ENCODE data around the gene ARHGAP42.

The ARHGAP42 gene

DNA sequence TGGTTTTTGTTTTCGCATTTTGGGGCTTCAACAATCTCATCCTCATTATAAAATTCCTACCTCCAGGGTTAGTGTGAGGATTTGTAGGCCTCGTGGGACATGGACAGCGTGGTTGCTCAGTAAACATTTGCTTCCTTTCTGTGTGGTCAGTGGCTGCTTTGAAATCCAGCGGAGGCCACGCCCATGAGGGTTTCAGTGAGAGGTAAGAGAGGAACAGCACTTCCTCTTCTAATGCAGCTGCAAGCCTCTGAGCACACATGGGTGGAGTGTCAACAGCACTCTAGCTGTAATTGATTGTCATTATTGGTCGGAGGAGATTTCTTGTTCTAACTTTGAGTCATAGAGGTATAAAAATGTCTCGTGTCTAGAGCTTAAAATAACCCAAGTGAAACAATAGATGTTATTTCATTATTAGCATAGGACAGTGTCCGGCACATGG, 6.0 kb upstream of the ARHGAP42 start:
- DNase-seq (ENCODE audit: low read depth in 2 of 2), result no peak

DNA sequence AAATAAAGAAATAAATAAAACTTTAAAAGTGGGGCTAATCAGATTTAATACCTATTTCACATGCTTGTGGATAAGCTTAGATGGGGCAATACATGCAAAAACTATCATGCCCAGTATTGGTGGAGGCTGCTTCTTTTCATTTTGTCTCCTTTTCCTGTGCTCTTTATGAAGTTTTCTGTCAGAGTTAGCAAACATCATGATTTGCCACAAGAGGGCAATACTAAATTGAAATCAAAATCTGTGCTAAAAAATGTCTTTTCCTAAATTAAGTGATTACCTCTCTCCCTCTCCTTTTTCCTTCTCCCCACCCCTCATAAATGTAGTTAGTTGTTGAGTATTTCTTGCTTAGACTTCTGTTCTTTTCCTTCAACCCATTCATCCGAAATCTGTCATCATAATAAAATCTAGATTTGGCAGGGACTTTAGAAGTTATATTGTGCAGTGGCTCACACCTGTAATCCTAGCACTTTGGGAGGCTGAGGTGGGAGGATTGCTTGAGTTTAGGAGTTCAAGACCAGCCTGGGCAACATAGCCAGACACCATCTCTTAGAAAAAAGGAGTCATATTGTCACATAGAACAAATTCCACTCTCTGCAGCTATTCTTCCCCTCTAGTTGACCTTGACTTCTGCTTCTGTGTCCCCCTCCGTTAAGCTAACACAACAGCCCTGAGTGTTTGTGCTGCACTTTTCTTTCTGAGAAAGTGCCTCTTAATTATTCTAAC, 4.7 kb upstream of the ARHGAP42 start:
- no peak for DNase-seq (ENCODE audit: low read depth in 2 of 2)

GRCh38 chr11:100683126-100683525, 4.0 kb upstream of the ARHGAP42 start:
- no peak for DNase-seq (ENCODE audit: low read depth in 2 of 2)

GRCh38 chr11:100684101-100685065, 2.7 kb upstream of the ARHGAP42 start:
- no peak for DNase-seq (ENCODE audit: low read depth in 2 of 2)

DNA sequence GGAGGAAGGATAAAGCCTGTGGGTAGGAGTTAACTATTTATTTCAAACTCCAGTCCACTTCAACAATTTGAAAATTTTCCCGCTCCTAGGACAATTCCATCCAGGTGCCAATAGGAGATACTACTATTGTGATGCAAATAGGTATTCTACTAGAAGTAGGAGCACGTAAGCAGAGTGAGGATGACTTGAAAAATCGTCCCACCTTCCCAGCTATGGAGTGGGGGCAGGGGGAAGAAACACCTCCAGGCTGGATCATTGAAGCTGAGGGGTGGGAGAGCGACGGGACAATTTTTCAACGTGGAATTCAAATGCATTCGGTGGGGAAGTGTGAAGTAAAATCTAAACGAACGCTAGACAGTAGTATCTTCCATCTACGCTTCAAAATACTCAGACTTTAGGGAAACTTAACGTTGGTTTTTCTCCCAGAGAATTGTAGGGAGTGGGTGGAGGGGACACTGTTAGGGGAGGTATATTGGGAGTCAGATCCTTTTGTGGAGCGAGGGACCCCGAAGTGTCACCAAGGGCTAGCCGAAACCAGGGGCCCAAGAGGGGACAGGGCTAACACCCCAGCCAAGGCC, 523 bp upstream of the ARHGAP42 start:
- no peak for DNase-seq (ENCODE audit: low read depth in 2 of 2)

GRCh38 chr11:100687630-100688395, 725 bp downstream of the ARHGAP42 start:
- no peak for DNase-seq (ENCODE audit: low read depth in 2 of 2)

GRCh38 chr11:100689141-100689540, 2.1 kb downstream of the ARHGAP42 start:
- DNase-seq (ENCODE audit: low read depth in 2 of 2), result no peak

DNA sequence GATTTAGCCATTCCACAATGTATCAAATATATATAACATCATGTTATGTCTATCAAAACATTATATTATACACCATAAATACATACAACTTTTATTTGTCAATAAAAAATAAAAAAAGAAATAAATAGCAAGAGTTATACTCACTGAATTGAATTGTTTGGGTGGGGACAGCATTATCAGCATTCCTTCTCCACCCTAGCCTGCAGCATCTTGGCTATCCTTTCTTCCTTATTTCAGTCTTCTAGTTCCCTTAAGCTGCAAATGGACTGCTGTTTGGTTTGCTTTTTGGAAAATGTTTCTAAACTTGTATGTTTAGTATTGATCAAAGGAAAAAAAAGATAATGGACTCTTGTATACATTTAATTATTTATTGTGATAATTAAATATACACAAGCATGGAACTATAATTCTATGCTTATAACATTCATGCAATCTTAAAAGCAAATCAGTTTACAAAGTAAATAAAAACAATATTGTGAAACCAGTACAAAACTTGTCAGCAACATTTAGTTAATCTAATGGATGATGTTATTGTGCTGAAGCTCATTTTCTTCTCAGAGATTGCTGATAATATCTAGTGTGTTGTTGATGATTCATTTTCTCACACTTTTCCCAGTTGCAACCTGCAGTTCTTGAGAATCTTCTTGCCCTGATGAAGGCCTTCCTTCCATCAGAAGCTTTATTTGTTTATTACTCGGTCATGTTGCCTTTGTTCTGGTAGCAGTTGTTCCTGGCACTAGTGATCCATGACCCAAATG, 5.0 kb downstream of the ARHGAP42 start:
- no peak for DNase-seq (ENCODE audit: low read depth in 2 of 2)

GRCh38 chr11:100695911-100696310, 8.8 kb downstream of the ARHGAP42 start:
- no peak for DNase-seq (ENCODE audit: low read depth in 2 of 2)

GRCh38 chr11:100703139-100703538, 16.1 kb downstream of the ARHGAP42 start:
- DNase-seq (ENCODE audit: low read depth in 2 of 2), result no peak

DNA sequence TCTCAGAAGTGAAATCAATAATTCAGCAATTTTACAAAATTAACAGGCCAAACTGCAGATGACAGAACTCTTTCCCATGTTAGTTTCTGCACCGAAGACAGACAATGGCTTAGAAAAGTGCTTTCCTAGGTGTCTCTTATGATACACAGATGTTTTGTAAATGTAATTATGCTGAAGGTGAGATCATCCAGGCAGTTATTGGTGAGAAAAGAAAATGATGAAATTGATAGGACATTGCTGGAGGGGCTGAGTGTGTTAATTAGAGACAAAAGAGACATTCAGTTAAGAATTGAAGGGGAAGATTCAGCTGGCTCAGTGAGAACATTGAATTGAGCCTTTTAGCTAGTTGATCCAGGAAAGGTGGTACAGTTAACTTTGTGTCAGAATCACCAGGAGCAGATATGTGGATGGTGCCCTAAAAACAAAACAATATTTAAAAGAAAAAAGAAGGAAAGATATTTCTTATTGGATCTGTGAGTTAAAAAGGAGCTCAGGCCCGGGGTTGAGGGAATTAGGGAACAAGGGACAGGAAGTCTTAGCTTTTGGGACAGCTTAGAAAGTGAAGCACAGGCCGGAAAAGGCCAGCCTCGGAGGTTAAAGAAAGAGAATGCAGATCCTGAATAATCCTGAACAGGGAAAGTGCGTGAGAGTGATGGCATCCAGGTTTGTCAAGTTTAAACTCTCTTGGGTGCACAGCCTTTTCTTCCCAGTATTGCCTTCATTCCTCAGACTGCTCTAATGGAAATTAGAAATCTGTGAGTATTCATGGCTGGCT, 16.9 kb downstream of the ARHGAP42 start:
- DNase-seq (ENCODE audit: low read depth in 2 of 2), result no peak

DNA sequence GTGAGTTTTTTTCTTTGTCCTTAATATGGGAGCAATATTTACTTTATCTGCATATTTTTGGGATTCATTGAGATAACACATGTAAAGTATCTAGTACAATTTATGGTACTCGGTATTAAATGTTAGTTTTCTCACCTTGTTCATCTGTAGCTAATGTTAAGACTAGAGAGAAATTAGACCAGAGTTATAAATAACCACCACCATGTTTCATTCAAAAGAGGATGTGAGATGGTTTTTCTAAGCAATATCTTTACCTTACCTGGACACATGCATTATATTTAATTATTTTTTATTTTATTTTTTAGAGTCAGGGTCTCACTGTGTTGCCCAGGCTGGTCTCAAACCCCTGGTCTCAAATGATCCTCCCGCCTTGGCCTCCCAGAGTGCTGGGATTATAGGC, 18.4 kb downstream of the ARHGAP42 start:
- DNase-seq (ENCODE audit: low read depth in 2 of 2), result no peak

- no peak for DNase-seq (ENCODE audit: low read depth in 2 of 2)
These were observed 19.1 kb downstream of the ARHGAP42 start for GRCh38 chr11:100706179-100706578.

GRCh38 chr11:100709233-100709957, 22.3 kb downstream of the ARHGAP42 start:
- no peak for DNase-seq (ENCODE audit: low read depth in 2 of 2)

DNA sequence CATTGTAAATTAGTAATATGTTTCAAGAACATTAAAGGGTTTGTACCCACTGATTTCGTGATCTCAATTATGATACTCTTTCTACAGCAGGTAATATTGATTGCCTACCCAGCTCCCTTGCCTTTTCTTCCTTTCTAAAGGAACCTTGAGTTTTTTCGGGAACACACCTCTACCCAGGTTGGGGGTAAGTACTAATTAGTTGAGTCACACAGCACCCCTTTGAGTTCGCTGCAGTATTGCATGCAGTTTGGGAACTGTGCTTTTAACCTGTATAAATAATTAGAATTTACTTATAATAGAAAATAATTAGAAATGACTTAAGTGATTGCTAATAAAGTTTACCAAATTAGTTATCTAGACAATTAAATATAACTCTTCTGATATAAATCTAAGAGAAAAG, 24.9 kb downstream of the ARHGAP42 start:
- no peak for DNase-seq (ENCODE audit: low read depth in 2 of 2)

GRCh38 chr11:100712583-100712982, 25.5 kb downstream of the ARHGAP42 start:
- no peak for DNase-seq (ENCODE audit: low read depth in 2 of 2)

DNA sequence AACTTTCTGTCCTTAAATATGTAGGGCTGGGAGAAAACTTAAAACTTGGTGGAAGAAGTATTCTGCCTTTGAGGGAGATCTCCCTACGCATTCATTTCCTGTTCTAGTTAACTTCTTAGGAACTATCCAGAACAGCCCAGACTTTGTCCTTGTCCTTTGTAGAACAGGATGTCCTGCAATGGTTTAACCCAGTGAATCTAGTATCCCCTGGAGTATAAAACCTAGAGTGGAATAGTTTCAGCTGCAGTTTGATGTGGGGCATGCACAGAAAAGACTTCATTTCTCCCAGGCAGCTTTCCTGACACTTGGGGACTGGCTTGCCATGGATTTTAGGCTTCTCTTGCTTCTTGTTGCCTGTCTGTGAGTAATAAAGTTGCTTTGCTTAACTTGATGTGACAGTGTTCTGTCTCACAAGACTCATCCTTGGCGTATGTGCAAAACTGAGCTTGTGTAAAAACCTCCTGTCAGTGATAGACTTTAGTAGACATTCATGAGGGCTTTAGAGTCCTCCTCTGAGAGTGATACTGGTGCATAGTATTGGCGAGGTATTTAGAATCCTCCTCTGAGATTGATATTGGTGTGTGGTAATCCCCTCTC, 28.2 kb downstream of the ARHGAP42 start:
- no peak for DNase-seq (ENCODE audit: low read depth in 2 of 2)

DNA sequence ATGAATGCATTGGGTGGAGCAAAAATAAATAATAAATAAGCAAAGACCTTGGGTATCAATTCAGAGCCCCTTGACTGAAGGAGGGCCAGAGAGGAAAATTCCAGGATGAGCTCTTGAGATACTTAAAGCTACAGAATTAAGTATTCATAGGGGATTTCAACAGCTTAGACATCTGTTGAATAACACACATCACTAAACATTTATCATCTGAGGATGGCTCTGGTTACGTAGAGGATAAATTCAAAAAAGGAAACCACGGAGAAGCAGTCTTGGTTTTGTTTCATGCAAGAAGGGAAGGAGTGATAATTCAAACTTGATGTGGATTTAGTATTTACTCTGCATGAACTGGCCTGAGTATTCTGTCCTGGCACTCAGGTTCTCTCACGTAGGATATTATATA, 29.8 kb downstream of the ARHGAP42 start:
- no peak for DNase-seq (ENCODE audit: low read depth in 2 of 2)

DNA sequence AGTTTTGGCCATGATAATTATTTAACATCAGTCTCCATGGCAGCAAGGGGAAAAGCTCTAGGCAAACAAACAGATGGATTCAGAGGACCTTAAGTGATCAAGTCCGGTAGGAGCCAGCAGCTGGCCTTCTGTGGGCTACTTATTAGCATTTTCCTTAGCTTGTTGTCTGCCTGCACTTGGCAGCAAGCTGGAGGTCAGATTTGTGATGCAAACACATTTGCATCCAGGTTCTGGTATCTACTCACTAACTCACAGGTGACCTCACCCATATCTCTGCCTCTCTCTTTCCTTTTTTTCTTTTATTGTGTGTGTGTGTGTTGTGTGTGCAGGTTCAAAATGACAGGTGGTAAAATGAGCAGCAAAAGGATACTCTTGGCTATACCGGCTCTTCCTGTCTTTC, 32.3 kb downstream of the ARHGAP42 start:
- DNase-seq (ENCODE audit: low read depth in 2 of 2), result no peak

Data from stimulated activated CD4-positive, alpha-beta T cell treated with anti-CD3 and anti-CD28 coated beads, Interleukin-12 subunit alpha, Interleukin-12 subunit beta, amount 100 ng/mL, for 24 hours (primary cell).